SW480 (cell line): ENCODE results near the gene PLEKHM2.

Source experiments
- DNase-seq: peaks from one replicate; pipeline ENCODE4 v3.0.0-alpha.2; 2016; ENCODE audit warnings: low spot score

Gene PLEKHM2

DNA sequence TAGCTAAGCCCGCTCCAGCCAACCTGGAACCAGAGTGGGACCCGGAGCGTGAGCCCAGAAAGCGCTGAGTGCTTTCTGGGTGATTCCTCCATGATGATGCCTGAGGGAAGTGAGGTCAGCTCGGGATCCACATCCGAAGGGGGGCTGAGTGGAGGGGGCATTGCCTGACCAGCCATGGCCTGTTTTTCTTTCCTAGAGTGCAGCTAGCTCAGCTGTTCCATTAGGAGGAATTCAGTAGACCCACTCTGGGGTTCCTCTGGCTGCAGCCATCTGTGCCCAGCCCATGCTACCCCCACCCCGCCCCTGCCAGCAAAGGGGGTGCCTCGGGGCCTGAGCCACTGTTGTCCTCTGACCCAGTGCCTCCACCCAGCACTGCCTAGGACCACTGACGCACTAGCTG is 42.4 kb downstream of the PLEKHM2 start:
- no peak for DNase-seq

DNA sequence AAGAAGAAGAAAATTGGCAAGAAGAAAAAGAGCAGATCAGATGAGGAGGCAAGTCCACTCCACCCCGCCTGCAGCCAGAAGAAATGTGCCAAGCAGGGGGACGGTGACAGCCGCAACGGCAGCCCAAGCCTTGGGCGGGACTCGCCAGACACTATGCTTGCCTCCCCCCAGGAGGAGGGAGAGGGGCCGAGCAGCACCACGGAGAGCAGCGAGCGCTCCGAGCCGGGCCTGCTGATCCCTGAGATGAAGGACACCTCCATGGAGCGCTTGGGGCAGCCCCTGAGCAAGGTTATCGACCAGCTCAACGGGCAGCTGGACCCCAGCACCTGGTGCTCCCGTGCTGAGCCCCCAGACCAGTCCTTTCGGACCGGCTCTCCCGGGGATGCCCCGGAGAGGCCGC is 42.9 kb downstream of the PLEKHM2 start:
- DNase-seq, result no peak

DNA sequence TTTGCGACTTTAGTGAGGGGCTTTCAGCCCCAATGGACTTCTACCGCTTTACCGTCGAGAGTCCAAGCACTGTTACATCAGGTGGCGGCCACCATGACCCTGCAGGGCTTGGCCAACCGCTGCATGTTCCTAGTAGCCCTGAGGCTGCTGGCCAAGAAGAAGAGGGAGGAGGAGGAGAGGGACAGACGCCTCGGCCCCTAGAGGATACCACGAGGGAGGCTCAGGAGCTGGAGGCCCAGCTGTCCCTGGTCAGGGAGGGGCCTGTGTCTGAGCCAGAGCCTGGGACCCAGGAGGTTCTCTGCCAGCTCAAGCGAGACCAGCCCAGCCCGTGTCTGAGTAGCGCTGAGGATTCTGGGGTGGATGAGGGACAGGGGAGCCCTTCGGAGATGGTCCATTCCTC is 43.3 kb downstream of the PLEKHM2 start:
- no peak for DNase-seq

DNA sequence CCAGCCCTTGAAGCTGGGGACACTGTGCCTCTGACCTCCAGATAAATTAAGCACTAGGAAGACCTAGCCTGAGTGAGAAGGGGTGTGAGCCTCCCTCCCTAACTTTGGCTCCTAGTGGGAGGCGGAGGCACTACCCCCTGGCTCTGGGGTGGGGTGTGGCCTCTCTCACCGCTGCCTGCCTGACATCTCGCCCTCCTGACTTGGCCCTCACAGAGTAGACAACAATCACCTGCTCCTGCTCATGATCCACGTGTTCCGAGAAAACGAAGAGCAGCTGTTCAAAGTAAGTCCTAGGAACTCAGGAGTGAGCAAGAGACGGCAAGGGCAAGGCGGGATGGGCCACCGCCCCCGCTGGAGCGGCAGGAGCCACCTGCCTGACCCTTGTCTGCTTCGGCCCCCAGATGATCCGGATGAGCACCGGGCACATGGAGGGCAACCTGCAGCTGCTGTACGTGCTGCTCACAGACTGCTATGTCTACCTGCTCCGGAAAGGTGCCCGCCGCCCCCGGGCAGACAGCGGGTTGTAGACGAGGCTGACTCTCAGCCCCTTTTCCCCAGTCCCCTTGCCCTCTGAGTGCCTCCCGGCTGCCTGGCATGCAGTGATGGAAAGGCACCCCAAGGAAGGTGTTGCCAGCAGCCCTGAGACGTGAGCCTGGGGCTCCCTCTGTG is 43.9 kb downstream of the PLEKHM2 start:
- DNase-seq, result no peak

DNA sequence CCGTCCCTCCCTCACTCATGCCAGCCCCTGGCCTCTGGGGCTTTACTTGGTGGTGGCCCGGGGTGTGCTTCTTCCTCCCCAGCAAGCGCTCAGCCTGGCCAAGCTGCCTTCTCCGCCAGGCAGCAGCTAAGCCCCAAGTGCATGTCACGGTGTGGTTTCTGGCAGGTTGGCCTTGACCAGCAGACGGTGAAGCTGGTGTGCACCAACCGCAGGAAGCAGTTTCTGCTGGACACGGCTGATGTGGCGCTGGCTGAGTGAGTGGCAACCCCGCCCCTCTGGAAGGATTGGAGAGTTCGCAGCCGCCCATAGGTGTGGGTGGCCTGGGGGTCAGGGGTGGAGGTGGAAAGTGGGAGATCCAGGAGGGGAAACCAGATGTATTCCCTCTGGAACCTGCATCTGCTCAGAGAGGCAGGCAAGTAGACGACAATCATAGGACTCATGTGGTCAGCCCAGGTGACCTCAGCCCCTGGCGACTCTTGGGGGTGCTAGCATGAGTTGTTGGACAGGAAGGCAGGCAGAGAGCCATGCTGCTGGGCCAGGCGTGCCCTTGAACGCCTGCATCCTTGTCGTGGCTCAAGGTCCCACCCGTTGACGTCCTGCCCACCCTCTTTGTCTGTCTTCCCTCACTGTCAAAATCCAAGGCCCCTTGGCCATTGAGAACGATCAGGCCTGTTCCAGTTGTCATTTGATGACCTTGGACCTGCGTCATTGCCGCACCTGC is 45.0 kb downstream of the PLEKHM2 start:
- DNase-seq, result no peak

DNA sequence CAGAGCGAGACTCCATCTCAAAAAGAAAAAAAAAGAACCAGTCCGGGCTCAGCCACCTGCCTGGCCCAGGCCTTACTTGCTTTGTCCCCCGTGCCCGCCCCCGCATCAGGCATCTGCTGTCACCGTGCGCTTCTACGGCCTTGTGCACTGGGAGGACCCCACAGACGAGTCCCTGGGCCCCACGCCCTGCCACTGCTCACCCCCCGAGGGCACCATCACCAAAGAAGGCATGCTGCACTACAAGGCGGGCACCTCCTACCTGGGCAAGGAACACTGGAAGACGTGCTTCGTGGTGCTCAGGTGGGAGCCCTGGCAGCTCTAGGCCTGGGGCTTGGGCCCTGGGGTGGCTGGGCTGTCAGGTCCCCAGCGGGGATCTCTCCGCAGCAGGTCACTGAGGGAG is 46.3 kb downstream of the PLEKHM2 start:
- no peak for DNase-seq

DNA sequence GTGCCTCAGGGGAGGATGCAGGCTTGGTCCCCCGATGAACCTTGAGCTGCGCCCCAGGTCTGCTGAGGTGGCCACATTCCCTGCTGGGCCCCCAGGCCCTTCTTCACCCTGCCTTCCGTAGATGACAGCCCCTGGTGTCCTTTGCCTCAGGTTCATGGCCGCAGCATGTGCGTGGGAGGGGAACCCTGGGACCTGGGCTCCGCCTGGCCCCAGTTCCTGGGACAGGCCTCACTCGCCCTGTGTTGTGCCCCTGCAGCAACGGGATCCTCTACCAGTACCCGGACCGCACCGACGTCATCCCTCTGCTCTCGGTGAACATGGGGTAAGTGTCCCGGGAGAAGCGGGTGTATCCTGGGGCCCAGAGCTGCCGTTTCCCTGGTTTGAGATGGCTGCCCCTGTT is 46.8 kb downstream of the PLEKHM2 start:
- DNase-seq, result no peak

DNA sequence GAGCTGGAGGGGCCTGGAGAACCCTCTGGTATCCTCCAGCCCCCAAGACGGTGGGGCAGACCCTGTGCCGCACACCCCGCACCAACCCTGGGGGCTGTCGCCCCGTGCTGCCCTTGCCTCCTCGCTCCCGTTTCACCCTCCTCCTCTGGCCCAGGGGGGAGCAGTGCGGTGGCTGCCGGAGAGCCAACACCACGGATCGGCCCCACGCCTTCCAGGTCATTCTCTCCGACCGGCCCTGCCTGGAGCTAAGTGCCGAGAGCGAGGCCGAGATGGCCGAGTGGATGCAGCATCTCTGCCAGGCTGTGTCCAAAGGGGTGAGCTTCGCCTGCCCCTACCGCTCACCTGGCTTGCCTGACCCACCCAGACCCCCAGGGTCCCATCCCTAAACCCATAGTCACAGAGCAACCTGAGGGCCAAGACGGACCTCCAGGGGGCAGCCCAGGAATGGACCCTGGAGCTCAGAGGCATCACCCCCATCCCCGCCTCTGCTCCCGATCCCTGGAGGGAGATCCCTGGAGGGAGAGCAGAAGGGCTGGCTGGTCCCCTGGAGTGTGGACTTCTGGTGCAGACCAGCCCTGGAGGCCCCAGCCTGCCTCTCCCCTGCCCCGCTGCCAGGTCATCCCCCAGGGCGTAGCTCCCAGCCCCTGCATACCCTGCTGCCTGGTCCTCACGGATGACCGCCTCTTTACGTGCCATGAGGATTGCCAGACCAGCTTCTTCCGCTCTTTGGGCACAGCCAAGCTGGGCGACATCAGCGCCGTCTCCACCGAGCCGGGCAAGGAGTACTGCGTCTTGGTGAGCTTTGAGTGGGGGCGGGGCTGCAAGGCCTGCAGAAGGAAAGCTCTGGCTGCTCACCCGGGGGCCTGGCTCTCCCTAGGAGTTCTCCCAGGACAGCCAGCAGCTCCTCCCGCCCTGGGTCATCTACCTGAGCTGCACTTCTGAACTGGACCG is 47.9 kb downstream of the PLEKHM2 start:
- DNase-seq, result no peak

DNA sequence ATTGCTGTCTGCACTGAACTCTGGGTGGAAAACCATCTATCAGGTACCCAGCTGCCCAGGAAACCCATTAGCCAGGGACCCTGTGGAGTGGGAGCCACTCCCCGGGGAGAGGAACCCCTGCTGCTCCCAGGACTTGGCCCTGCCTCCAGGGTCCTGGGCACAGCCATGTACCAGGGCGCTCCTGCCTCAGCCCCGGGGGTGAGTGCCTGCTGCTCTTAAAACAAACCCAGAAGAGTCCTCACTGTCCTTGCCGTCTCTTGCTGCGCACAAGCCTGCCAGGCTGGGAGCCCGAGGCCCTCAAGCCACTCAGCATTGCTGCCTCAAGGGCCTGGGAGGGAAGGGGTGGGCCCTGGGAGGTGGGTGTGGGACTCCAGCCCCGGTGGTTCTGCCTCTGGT is 48.6 kb downstream of the PLEKHM2 start:
- DNase-seq, result no peak

DNA sequence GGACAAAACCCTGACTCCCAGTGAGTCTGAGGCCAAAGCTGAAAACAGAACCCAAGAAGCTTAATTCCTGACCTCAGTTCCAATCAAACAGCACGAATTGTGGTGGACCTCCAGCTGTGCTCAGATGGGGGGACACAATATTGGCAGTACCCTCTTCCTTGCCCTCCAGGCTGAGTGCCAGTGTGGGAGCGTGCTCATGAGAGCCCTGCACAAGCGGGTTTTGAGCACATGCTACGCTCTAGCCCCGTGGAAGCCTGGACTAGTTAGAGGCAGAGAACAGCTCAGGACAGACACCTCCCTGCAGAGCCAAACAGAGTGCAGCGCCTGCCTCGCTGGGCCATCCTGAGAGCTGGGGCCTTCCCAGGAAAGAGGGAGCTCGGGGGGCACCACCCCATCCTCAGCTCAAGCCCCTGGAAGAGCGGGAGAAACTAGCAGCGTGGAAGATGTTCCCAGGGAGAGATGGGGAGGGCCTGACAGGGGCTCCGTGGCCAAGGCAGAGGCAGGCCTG is 49.2 kb downstream of the PLEKHM2 start:
- no peak for DNase-seq

DNA sequence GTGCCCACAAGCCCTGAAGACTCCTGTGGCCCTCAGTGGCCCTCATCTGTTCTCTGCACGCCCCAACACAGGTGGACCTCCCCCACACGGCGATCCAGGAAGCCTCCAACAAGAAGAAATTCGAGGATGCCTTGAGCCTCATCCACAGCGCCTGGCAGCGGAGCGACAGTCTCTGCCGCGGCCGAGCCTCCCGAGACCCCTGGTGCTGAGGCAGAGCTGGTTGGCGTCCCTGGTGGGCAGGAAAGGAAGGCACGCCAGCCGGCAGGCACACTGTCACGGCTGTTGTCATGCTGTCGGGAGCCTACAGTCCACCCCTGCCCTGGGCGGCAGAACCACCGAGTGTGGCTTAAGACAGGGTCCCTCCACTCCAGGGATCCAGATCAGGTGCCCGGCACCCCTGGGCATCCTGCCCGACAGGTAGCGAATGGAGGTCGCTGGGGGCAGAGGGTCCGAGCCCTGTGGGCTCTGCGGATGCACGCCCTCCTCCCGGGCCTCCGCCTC is 49.7 kb downstream of the PLEKHM2 start:
- DNase-seq, result no peak

DNA sequence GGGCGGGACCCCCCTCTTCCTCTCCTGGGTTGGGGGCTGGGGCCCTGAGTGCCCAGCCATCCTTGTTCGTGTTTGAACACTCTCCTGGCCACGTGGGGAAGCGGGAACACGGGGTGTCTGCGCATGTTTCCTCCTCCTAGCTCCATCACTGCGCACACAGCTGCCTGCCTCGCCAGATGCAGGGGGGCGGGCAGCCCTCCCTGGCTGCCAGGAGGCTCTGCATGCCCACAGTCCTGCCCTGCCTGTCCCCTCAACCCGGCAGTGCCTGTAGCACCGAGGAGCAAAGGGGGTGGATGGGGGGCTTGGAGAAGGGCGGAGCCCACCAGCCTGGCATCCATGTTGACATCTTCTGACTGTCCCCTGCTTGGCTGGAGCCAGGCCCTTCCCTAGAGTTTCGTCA is 50.2 kb downstream of the PLEKHM2 start:
- DNase-seq, result no peak

DNA sequence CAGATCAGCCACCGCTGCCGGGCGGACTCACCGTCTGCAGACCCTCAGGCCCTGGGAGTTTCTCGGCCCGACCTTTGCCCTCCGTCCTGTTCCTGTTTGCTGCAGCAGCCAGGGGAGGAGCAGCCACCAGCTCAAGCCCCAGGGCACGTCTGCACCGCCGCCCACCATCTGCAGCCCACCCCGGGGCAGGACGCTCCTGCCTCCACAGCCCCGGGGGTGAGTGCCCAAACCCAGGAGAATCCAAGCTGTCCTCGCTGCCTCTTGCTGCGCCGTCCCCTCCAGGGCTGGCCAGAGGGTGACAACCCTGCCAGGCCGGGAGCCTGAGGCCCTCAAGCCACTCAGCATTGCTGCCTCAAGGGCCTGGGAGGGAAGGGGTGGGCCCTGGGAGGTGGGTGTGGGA is 50.8 kb downstream of the PLEKHM2 start:
- no peak for DNase-seq

DNA sequence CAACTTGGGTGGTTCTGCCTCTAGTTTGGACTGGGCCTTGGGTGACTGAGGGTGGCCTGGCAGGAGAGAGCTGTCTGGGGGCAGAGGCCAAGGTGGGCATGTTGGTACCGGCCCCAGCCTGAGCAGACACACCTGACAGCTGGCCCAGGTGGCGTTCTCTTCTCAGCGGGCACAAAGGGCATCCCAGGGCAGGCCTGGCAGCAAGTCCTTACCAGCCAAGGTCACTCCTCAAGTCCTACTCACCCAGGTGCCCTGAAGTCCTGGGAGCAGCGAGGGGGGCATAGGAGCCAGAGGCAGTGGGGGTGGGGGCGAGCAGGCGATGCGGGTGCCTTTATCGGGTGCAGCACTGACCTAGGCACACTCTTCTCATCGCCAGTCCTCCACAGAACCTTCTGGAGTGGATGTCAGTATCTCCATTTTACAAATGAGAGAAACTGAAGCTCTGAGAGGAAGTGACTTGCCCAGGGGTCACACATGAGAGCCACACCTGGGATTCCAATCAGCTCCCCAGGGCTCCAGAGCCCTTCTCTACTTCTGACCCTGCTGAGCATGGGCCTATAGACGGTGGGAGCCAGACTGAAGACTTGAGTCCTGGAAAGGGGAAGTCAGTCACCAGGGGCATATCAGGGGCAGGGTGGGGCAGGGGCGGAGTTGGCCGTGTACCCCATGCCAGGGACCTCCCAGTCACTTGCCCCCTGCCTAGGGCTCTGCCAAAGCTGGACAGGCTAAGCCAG is 51.4 kb downstream of the PLEKHM2 start:
- DNase-seq, result no peak

DNA sequence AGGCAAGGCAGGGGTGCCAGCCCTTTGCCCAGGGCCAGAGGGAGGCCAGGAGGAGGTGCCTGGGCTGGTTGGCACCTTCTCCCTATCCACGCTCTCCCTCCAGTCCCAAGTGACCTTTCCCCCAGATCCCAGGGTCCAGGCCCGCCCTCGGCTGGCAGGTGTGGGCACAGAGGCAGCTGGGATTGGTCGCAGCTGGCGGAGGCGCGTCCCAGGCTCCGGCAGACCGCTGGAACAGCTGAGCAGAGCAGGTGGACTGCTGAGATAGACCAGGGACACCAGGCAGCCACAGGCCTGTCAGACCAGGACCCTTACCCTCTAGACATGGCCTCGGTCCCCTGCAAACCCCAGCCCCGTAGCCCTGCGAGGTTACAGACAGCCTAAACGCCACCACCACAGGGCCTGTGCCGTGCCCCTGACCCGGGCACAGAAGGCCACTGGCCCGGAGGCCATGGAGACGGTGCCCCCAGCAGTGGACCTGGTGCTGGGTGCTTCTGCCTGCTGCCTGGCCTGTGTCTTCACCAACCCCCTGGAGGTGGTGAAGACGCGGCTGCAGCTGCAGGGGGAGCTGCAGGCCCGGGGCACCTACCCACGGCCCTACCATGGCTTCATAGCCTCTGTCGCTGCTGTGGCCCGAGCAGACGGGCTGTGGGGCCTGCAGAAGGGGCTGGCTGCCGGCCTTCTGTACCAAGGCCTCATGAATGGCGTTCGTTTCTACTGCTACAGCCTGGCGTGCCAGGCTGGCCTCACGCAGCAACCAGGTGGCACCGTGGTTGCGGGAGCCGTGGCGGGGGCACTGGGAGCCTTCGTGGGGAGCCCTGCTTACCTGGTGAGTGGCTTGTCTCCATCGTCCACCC is 52.1 kb downstream of the PLEKHM2 start, which contains the start of gene SLC25A34:
Gene SLC25A34, plus strand, starts transcription at position 221 of the 854 bp plus-strand sequence. Its CDS starts 228 bp downstream, at position 449.
- DNase-seq, result peak; percentile 77

DNA sequence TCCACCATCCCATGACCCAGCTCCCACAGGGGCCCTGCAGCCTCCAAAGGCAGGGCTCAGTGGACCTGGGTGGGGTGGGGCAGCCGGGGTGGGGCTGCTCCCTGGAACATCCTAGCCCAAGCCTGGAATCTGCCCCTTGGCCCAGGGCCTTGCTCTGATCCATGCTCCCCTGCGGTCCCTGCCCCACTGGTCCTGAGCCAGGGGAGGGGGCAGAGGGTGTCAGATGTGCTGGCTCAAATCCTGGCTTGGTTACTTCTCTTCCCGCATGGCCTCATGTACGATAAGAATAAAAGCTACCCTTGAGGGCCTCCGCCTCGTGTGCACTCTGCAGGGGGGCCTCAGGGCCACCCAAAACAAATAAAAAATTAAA is 52.8 kb downstream of the PLEKHM2 start:
- no peak for DNase-seq

DNA sequence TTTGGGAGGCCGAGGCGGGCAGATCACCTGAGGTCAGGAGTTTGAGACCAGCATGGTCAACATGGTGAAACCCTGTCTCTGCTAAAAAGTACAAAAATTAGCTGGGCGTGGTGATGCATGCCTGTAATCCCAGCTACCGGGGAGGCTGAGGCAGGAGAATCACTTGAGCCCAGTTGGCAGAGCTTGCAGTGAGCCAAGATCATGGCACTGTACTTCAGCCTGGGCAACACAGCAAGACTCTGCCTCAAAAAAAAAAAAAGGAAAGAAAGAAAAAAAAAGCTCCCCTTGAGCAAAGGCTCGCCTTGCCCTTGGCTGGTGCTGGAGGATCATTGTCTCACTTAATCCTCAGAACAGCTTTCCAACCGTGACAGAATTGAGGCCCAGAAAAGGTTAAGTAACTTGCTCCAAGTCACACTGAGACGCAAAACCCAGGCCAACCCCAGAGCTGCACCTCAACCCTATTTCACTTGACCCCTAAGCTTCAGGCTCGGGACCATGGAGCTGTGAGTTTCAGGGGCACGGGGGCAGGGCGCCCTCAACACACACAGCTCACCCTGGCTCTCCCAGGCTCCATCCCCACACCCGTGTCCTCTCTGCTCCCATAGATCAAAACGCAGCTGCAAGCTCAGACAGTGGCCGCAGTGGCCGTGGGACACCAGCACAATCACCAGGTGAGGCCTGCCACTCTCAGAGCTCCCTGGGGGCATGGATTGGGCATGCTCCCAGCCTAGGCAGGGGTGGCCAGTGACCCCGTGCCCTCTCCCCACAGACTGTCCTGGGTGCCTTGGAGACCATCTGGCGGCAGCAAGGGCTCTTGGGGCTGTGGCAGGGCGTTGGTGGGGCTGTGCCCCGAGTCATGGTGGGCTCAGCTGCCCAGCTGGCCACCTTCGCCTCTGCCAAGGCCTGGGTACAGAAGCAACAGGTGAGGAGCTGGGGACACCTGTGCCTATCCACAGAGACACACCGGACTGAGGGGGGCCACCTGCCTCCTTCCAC is 53.5 kb downstream of the PLEKHM2 start:
- no peak for DNase-seq

DNA sequence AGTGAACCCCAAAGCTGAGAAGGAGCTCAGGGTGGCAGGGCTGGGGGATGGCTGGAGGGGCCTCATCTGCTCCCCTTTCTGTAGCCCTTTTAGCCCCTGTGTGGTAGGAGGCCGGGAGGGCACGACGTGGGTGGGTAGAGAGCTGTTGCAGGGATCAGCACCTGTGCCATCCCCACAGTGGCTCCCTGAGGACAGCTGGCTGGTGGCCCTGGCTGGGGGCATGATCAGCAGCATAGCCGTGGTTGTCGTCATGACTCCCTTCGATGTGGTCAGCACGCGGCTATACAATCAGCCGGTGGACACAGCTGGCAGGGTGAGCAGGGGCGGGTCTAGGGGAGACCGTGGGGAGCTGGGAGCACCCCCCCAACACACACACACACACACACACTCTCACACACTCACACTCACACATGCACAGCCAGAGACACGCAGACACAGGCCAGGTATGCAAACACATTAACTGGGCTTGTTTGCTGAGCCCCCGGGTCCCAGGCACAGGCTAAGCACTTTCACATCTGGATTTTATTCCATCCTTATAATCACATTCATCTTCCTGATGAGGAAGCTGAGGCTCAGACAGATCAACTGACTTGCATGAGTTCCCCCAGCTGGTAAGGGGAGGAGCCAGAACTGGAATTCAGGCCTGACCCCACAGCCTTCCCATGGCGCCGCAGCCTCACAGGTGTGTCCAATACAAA is 54.4 kb downstream of the PLEKHM2 start:
- no peak for DNase-seq

DNA sequence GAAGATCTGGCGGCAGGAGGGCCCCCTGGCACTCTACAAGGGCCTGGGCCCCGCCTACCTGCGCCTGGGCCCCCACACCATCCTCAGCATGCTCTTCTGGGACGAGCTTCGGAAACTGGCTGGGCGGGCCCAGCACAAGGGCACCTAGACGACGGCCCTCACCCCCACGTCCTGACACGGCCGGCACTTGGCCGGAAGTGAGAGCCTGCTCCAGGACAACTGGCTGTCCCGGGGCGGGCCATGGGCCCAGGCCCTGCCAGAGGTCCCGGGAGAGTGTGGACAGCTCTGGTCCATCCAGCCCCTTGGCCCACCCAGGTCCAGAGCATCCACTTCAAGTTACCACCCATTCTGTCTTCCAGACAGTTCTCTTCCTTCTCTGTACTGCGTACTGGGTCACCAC is 55.1 kb downstream of the PLEKHM2 start:
- no peak for DNase-seq
